ENCODE data around the gene MN1. TPM values are rescaled to one million over a fixed set of nuclear protein-coding genes. Genes with fewer than 3 reads are reported as not detected.

The MN1 gene
- total RNA-seq, 2 donors from 2014 or later, result 1.0 to 5.6 TPM

- Histone ChIP-seq H3K9me3 (no peaks in the 10 kb centered on the region), H3K36me3 (replicated peaks in 1 of 2; ENCODE audit: insufficient read depth in 1 of 2, low read depth in 2 of 2) (no peaks in the 10 kb centered on the region), H3K4me1 (no peaks in the 10 kb centered on the region), H3K27ac (no peak overlapping the region), H3K27me3 (no peaks in the 10 kb centered on the region), H3K4me3 (no peak overlapping the region)
- no peak for ATAC-seq
- DNase-seq, result no peak
- intact Hi-C loops (cut with DNase I), result no loop called here
- no peak for TF ChIP-seq POLR2A (IDR thresholded peaks at IDR 0.05)
- TF ChIP-seq CTCF (IDR thresholded peaks at IDR 0.05), result no peak
- 60 to 78% methylated on average over 14 of the region's 14 CpGs for WGBS, 2 donors
Measured at GRCh38 chr22:27786291-27786932, 15.1 kb downstream of the MN1 start.

- no peaks in the 10 kb centered on the region for H3K27me3 ChIP-seq
- no peak for DNase-seq
- intact Hi-C loops (cut with DNase I), result no loop called here
- 70 to 84% methylated on average over 12 of the region's 12 CpGs for WGBS, 2 donors
- no peaks in the 10 kb centered on the region for H3K9me3 ChIP-seq
- H3K4me3 ChIP-seq, result no peak overlapping the region
- no peaks in the 10 kb centered on the region for H3K4me1 ChIP-seq
- H3K36me3 ChIP-seq (replicated peaks in 1 of 2; ENCODE audit: insufficient read depth in 1 of 2, low read depth in 2 of 2), result no peaks in the 10 kb centered on the region
- ATAC-seq, result no peak
- H3K27ac ChIP-seq, result no peak overlapping the region
- TF ChIP-seq CTCF (IDR thresholded peaks at IDR 0.05) (no peak), POLR2A (IDR thresholded peaks at IDR 0.05) (no peak)
Measured at GRCh38 chr22:27785831-27786230, 15.7 kb downstream of the MN1 start.

GRCh38 chr22:27784120-27784475 is 17.5 kb downstream of the MN1 start:
- TF ChIP-seq CTCF (IDR thresholded peaks at IDR 0.05) (no peak), POLR2A (IDR thresholded peaks at IDR 0.05) (no peak)
- intact Hi-C loops (cut with DNase I), result no loop called here
- no peaks in the 10 kb centered on the region for H3K36me3 ChIP-seq (replicated peaks in 1 of 2; ENCODE audit: insufficient read depth in 1 of 2, low read depth in 2 of 2)
- no peaks in the 10 kb centered on the region for H3K4me1 ChIP-seq
- H3K27me3 ChIP-seq, result no peaks in the 10 kb centered on the region
- ATAC-seq (no peak), DNase-seq (no peak)
- WGBS, 2 donors, result 88 to 95% methylated on average over 6 of the region's 6 CpGs
- H3K27ac ChIP-seq, result no peak overlapping the region
- no peak overlapping the region for H3K4me3 ChIP-seq
- H3K9me3 ChIP-seq, result no peaks in the 10 kb centered on the region

- no peak overlapping the region for H3K4me3 ChIP-seq
- no peaks in the 10 kb centered on the region for H3K27me3 ChIP-seq
- TF ChIP-seq CTCF (IDR thresholded peaks at IDR 0.05), result no peak
- no peak for TF ChIP-seq POLR2A (IDR thresholded peaks at IDR 0.05)
- intact Hi-C loops (cut with DNase I), result no loop called here
- no peaks in the 10 kb centered on the region for H3K9me3 ChIP-seq
- H3K36me3 ChIP-seq (replicated peaks in 1 of 2; ENCODE audit: insufficient read depth in 1 of 2, low read depth in 2 of 2), result no peaks in the 10 kb centered on the region
- no peak for ATAC-seq
- DNase-seq, result no peak
- 66 to 71% methylated on average over 12 to 13 of the region's 13 CpGs for WGBS, 2 donors
- H3K4me1 ChIP-seq, result no peaks in the 10 kb centered on the region
- H3K27ac ChIP-seq, result no peak overlapping the region
Measured at GRCh38 chr22:27783436-27784119, 18.0 kb downstream of the MN1 start.

GRCh38 chr22:27782088-27782487 is 19.5 kb downstream of the MN1 start:
- Histone ChIP-seq H3K4me1 (no peaks in the 10 kb centered on the region), H3K9me3 (no peaks in the 10 kb centered on the region), H3K36me3 (replicated peaks in 1 of 2; ENCODE audit: insufficient read depth in 1 of 2, low read depth in 2 of 2) (no peaks in the 10 kb centered on the region), H3K27me3 (no peaks in the 10 kb centered on the region), H3K4me3 (no peak overlapping the region), H3K27ac (no peak overlapping the region)
- 81 to 89% methylated on average over 9 to 13 of the region's 13 CpGs for WGBS, 2 donors
- TF ChIP-seq POLR2A (IDR thresholded peaks at IDR 0.05), result no peak
- TF ChIP-seq CTCF (IDR thresholded peaks at IDR 0.05), result no peak
- ATAC-seq (no peak), DNase-seq (no peak)
- intact Hi-C loops (cut with DNase I), result no loop called here
